Umbilical cord (tissue), 2 donors: ENCODE data around the gene POLR3B. TPM values are rescaled to one million over a fixed set of nuclear protein-coding genes. Genes with fewer than 3 reads are reported as not detected.
"Not testable (repeated sequence)": the region's sequence is repeated elsewhere in the genome, so short reads cannot be mapped to it uniquely, and the experiment has no call there.

Source experiments
- DNase-seq: peaks from one replicate; pipeline ENCODE4 v3.0.0-alpha.2; 2015; ENCODE audit warnings: low spot score
- total RNA-seq: library from RNA; depleted of rRNA; stranded (reverse); fragments of >200 nt; gene quantifications from one replicate; pipeline ENCODE4 v1.2.3, GENCODE V29; 2014; ENCODE audit warnings: low replicate concordance; ENCODE audit not compliant: insufficient read depth

POLR3B gene
- total RNA-seq, 1 donor from 2014 or later, result 17.6 TPM

- DNase-seq, result no peak
These were observed 102.0 kb downstream of the POLR3B start for GRCh38 chr12:106459534-106459933.

- no peak for DNase-seq
These were observed 104.2 kb downstream of the POLR3B start for GRCh38 chr12:106461730-106462129.

- DNase-seq, result not testable (repeated sequence)
These were observed 108.1 kb downstream of the POLR3B start for GRCh38 chr12:106465605-106466004.

- not testable (repeated sequence) for DNase-seq
These were observed 118.1 kb downstream of the POLR3B start for GRCh38 chr12:106475662-106476061.

GRCh38 chr12:106477627-106478026 is 120.1 kb downstream of the POLR3B start:
- not testable (repeated sequence) for DNase-seq

- no peak for DNase-seq
These were observed 122.7 kb downstream of the POLR3B start for GRCh38 chr12:106480251-106480650.

GRCh38 chr12:106481246-106481645 is 123.7 kb downstream of the POLR3B start:
- DNase-seq, result no peak

- no peak for DNase-seq
These were observed 130.1 kb downstream of the POLR3B start for GRCh38 chr12:106487664-106488063.

- no peak for DNase-seq
These were observed 131.3 kb downstream of the POLR3B start for GRCh38 chr12:106488884-106489283.

- DNase-seq, result no peak
These were observed 132.7 kb downstream of the POLR3B start for GRCh38 chr12:106490264-106490663.

GRCh38 chr12:106492857-106493256 is 135.3 kb downstream of the POLR3B start:
- DNase-seq, result no peak

- DNase-seq, result no peak
These were observed 136.0 kb downstream of the POLR3B start for GRCh38 chr12:106493531-106493930.

- DNase-seq, result no peak
These were observed 137.9 kb downstream of the POLR3B start for GRCh38 chr12:106495354-106495965.

GRCh38 chr12:106498056-106498455 is 140.5 kb downstream of the POLR3B start:
- DNase-seq, result no peak

GRCh38 chr12:106499628-106500027 is 142.1 kb downstream of the POLR3B start:
- DNase-seq, result no peak

- no peak for DNase-seq
These were observed 149.1 kb downstream of the POLR3B start for GRCh38 chr12:106506691-106507090.

GRCh38 chr12:106508966-106509365 is 151.4 kb downstream of the POLR3B start:
- DNase-seq, result no peak

- peak; percentile 7 for DNase-seq
These were observed 153.8 kb downstream of the POLR3B start for GRCh38 chr12:106511365-106511764.

GRCh38 chr12:106517314-106517713 is 159.8 kb downstream of the POLR3B start:
- no peak for DNase-seq

GRCh38 chr12:106519607-106520021 is 162.1 kb downstream of the POLR3B start:
- peak; percentile 87 for DNase-seq

- DNase-seq, result no peak
These were observed 164.4 kb downstream of the POLR3B start for GRCh38 chr12:106521901-106522300.

- no peak for DNase-seq
These were observed 165.2 kb downstream of the POLR3B start for GRCh38 chr12:106522708-106523107.

GRCh38 chr12:106527356-106527755 is 169.8 kb downstream of the POLR3B start:
- DNase-seq, result no peak

- no peak for DNase-seq
These were observed 183.7 kb downstream of the POLR3B start for GRCh38 chr12:106541201-106541600.
